ENCODE results near the gene LLGL1. TPM values are rescaled to one million over a fixed set of nuclear protein-coding genes. Genes with fewer than 3 reads are reported as not detected.

LLGL1 gene
- total RNA-seq = 10 to 100 TPM; 18.1 to 19.8 (median 19.0) TPM

GRCh38 chr17:18225121-18225641, at the start of gene LLGL1:
LLGL1 (plus strand) TSS chr17:18225635; CDS start chr17:18225683, 48 bp downstream.
- ATAC-seq = peak; percentile 97 to 99
- peaks cover 27% of the 10 kb centered on the region for H3K4me1 Mint-ChIP-seq (ENCODE audit: low read depth)
- DNase-seq = peak; percentile 94
- no peaks in the 10 kb centered on the region for H3K36me3 Mint-ChIP-seq (ENCODE audit: insufficient read depth)
- H3K9me3 Mint-ChIP-seq = no peaks in the 10 kb centered on the region
- peak within 1 kb of the TSS; percentile 94 for H3K4me3 Mint-ChIP-seq
- no peaks in the 10 kb centered on the region for H3K27me3 Mint-ChIP-seq (ENCODE audit: low read depth)

DNA sequence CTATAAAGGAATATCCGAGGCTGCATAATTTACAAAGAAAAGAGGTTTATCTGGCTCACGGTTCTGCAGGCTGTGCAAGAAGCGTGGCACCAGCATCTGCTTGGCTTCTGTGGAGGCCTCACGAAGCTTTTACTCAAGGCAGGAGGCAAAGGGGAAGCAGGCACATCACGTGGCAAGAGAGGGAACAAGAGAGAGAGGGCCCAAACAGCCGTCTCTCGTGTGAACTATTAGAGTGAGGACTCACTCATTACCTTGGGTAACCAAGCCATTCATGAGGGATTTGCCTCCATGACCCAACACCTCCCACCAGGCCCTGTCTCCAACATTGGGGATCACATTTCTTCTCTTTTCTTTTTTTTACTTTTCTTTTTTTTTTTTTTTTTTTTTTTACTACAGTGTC, 49.3 kb upstream of the LLGL1 start:
- no peak overlapping the region for H3K4me3 Mint-ChIP-seq
- ATAC-seq = no peak

GRCh38 chr17:18177133-18177532, 48.3 kb upstream of the LLGL1 start:
- Mint-ChIP-seq H3K4me1 (ENCODE audit: low read depth) (peaks cover 21% of the 10 kb centered on the region), H3K4me3 (no peak overlapping the region), H3K9me3 (no peaks in the 10 kb centered on the region), H3K36me3 (ENCODE audit: insufficient read depth) (no peaks in the 10 kb centered on the region), H3K27me3 (ENCODE audit: low read depth) (no peaks in the 10 kb centered on the region)
- ATAC-seq (no peak), DNase-seq (no peak)

More for the DNA sequence above, 49.3 kb upstream of the LLGL1 start:
- H3K27me3 Mint-ChIP-seq (ENCODE audit: low read depth) = no peaks in the 10 kb centered on the region
- H3K9me3 Mint-ChIP-seq = no peaks in the 10 kb centered on the region
- H3K36me3 Mint-ChIP-seq (ENCODE audit: insufficient read depth) = no peaks in the 10 kb centered on the region
- no peak for DNase-seq
- H3K4me1 Mint-ChIP-seq (ENCODE audit: low read depth) = peaks cover 12% of the 10 kb centered on the region

DNA sequence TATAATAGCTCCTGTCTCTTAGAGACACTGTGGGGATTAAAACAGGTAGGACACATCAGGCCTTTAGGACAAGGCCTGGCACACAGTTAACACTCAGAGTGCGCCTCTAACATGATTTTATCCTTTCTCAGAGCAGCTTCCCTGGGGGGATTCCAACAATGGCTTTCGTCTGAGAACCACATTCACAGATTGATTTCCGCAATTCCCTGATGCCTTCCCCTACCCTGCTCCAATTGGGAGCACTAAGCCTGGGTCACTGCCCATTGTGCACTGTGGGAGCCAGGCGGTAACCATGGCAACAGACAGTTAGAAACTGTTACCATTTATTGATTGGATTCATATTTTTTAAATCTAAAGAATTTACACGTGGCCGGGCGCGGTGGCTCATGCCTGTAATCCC, 47.7 kb upstream of the LLGL1 start:
- no peaks in the 10 kb centered on the region for H3K27me3 Mint-ChIP-seq (ENCODE audit: low read depth)
- ATAC-seq (no peak), DNase-seq (no peak)
- H3K4me1 Mint-ChIP-seq (ENCODE audit: low read depth) = peaks cover 27% of the 10 kb centered on the region
- H3K9me3 Mint-ChIP-seq = no peaks in the 10 kb centered on the region
- H3K4me3 Mint-ChIP-seq = no peak overlapping the region
- no peaks in the 10 kb centered on the region for H3K36me3 Mint-ChIP-seq (ENCODE audit: insufficient read depth)

- Mint-ChIP-seq H3K4me1 (ENCODE audit: low read depth) (peaks cover 28% of the 10 kb centered on the region), H3K9me3 (no peaks in the 10 kb centered on the region), H3K4me3 (no peak overlapping the region), H3K27me3 (ENCODE audit: low read depth) (no peaks in the 10 kb centered on the region), H3K36me3 (ENCODE audit: insufficient read depth) (no peaks in the 10 kb centered on the region)
- no peak for ATAC-seq
- no peak for DNase-seq
These were observed 46.2 kb upstream of the LLGL1 start for GRCh38 chr17:18179196-18179595.

DNA sequence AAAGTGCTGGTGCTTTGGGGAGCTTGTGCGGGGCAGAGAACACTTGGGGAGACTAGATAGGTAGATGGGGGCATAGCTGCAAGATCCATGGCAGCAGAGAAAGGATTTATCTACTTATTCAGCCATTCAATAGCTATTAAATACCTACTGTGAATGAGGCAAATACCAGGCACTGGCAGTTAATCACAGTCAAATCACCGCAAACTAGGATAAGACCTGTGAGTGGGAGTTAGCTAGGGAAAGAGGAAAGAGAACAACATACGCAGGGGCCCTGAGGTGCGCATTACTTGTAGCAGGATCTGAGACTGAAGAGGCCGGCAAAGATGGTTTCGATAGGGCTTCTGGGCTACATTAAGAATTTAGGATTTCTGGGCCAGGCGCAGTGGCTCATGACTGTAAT, 45.6 kb upstream of the LLGL1 start:
- H3K36me3 Mint-ChIP-seq (ENCODE audit: insufficient read depth) = no peaks in the 10 kb centered on the region
- H3K4me1 Mint-ChIP-seq (ENCODE audit: low read depth) = peaks cover 29% of the 10 kb centered on the region
- ATAC-seq = no peak
- no peaks in the 10 kb centered on the region for H3K27me3 Mint-ChIP-seq (ENCODE audit: low read depth)
- DNase-seq = no peak
- no peak overlapping the region for H3K4me3 Mint-ChIP-seq
- no peaks in the 10 kb centered on the region for H3K9me3 Mint-ChIP-seq

- Mint-ChIP-seq H3K27me3 (ENCODE audit: low read depth) (no peaks in the 10 kb centered on the region), H3K4me3 (peak overlapping the region; percentile 97), H3K9me3 (no peaks in the 10 kb centered on the region), H3K4me1 (ENCODE audit: low read depth) (peaks cover 41% of the 10 kb centered on the region), H3K36me3 (ENCODE audit: insufficient read depth) (peaks cover 8% of the 10 kb centered on the region)
- ATAC-seq (peak; percentile 2 to 3), DNase-seq (no peak)
These were observed 44.1 kb upstream of the LLGL1 start for GRCh38 chr17:18181358-18181757.

- Mint-ChIP-seq H3K27me3 (ENCODE audit: low read depth) (no peaks in the 10 kb centered on the region), H3K4me3 (peak overlapping the region; percentile 97)
- no peak for DNase-seq
These were observed 43.1 kb upstream of the LLGL1 start for GRCh38 chr17:18182110-18182977.

DNA sequence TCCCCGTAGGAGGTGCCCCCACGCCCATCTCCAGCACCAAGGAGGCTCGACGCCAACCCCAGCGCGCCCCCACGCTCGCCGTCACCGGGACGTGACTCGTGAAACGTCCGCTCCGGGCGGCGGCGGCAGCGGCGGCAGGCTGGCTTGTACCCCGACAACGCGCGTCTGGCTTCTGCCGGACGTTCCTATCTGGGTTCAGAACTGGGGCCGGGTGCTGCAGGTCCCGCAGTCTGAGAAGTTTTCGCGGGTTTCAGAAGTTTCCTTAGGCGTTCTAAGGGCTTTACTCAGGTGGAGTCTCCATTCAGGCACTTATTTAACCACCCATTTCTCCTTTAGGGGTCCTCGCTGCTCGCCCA, 42.5 kb upstream of the LLGL1 start:
- H3K9me3 Mint-ChIP-seq = no peaks in the 10 kb centered on the region
- peaks cover 16% of the 10 kb centered on the region for H3K36me3 Mint-ChIP-seq (ENCODE audit: insufficient read depth)
- ATAC-seq (peak; percentile 39 to 42), DNase-seq (peak; percentile 75)
- peaks cover 57% of the 10 kb centered on the region for H3K4me1 Mint-ChIP-seq (ENCODE audit: low read depth)
- H3K4me3 Mint-ChIP-seq = peak overlapping the region; percentile 97
- no peaks in the 10 kb centered on the region for H3K27me3 Mint-ChIP-seq (ENCODE audit: low read depth)

More at GRCh38 chr17:18182110-18182977, 43.1 kb upstream of the LLGL1 start:
- H3K9me3 Mint-ChIP-seq = no peaks in the 10 kb centered on the region
- peaks cover 51% of the 10 kb centered on the region for H3K4me1 Mint-ChIP-seq (ENCODE audit: low read depth)
- H3K36me3 Mint-ChIP-seq (ENCODE audit: insufficient read depth) = peaks cover 12% of the 10 kb centered on the region
- ATAC-seq = no peak

DNA sequence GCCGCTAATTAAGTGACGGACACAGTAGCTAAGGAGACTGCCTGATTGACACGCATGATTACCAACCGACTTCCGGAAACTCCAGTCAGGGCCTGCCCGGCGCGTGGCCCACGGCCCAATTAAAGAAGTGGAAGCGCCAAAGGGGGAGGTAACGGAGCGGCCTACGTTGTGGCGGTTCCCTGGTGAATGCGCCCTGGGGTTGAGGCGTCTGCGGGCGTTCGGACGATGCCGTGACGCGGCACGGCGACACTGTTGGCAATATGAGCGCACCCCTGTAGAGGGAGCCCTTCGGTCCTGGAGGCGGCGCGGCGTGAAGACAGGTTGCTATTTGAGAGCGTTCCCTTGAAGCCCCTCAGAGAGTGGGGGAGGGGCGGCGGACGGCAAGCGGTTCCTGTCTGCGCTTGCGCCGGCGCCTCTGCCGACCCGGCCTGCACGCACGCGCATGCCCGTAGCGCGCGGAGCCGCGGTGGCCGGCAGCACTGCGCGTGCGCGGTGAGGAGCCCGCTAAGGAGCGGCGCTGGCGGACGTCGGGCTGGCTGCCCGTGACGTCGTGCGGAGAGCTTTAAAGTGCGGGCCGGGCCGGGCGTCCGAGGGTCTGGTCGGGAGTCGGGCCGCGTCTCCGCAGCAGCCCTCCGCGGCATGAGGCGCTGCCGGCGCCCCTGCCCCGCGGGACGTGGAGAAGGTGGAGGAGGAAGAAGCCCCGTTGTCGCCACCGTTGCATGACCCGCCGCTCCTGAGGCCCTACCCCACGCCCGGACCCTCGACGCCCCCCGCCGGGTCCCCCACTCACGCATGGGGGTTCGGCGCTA, 41.9 kb upstream of the LLGL1 start, which contains the start of gene ALKBH5:
ALKBH5 (plus strand) TSS at position 495 of the 809 bp plus-strand sequence. CDS start 416 bp downstream, outside the sequence.
- H3K9me3 Mint-ChIP-seq = no peaks in the 10 kb centered on the region
- DNase-seq (peak; percentile 96), ATAC-seq (peak; percentile 85 to 87)
- peak within 1 kb of the TSS; percentile 97 for H3K4me3 Mint-ChIP-seq
- H3K4me1 Mint-ChIP-seq (ENCODE audit: low read depth) = peaks cover 63% of the 10 kb centered on the region
- H3K27me3 Mint-ChIP-seq (ENCODE audit: low read depth) = no peaks in the 10 kb centered on the region
- peaks cover 21% of the 10 kb centered on the region for H3K36me3 Mint-ChIP-seq (ENCODE audit: insufficient read depth)

GRCh38 chr17:18184143-18185031, 41.0 kb upstream of the LLGL1 start:
- Mint-ChIP-seq H3K9me3 (no peaks in the 10 kb centered on the region), H3K36me3 (ENCODE audit: insufficient read depth) (peaks cover 23% of the 10 kb centered on the region), H3K27me3 (ENCODE audit: low read depth) (no peaks in the 10 kb centered on the region), H3K4me3 (peak overlapping the region; percentile 97), H3K4me1 (ENCODE audit: low read depth) (peaks cover 69% of the 10 kb centered on the region)
- DNase-seq (peak; percentile 71), ATAC-seq (peak; percentile 3 to 6)

GRCh38 chr17:18185391-18185790, 40.0 kb upstream of the LLGL1 start:
- peaks cover 27% of the 10 kb centered on the region for H3K36me3 Mint-ChIP-seq (ENCODE audit: insufficient read depth)

GRCh38 chr17:18185832-18186626, 39.4 kb upstream of the LLGL1 start:
- Mint-ChIP-seq H3K36me3 (ENCODE audit: insufficient read depth) (peaks cover 27% of the 10 kb centered on the region), H3K27me3 (ENCODE audit: low read depth) (no peaks in the 10 kb centered on the region), H3K9me3 (no peaks in the 10 kb centered on the region), H3K4me1 (ENCODE audit: low read depth) (peaks cover 72% of the 10 kb centered on the region), H3K4me3 (peak overlapping the region; percentile 97)
- DNase-seq (no peak), ATAC-seq (no peak)

More at GRCh38 chr17:18185391-18185790, 40.0 kb upstream of the LLGL1 start:
- H3K4me3 Mint-ChIP-seq = peak overlapping the region; percentile 97
- ATAC-seq = no peak
- no peak for DNase-seq
- H3K9me3 Mint-ChIP-seq = no peaks in the 10 kb centered on the region
- H3K27me3 Mint-ChIP-seq (ENCODE audit: low read depth) = no peaks in the 10 kb centered on the region
- H3K4me1 Mint-ChIP-seq (ENCODE audit: low read depth) = peaks cover 72% of the 10 kb centered on the region
